ENCODE measurements around the gene RGS9BP.

RGS9BP gene

DNA sequence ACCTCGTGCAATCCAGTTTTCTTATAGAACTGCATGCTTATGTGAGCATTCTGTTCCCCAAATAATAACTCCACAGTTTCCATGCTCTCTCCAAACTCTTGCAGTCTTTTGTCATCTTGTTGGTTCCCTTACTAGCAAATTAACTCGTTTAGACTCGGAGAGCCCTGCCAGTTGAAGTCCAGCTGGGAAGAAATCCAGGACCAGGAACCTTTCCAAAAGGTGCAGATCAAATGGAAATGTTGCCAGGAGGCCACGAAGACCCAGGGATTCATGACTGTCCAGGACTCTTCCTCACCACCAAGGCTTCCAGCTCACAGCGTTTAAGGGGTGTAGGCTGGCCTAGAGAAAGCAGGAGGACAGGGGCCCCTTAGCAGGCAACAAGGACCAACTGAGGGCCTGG is 41.8 kb downstream of the RGS9BP start:
- no peak for DNase-seq (ENCODE audit: low read depth in 1 of 2, low spot score in 1 of 2)
- H3K27me3 ChIP-seq (ENCODE audit: insufficient read depth, poor library complexity, severe bottlenecking), result no peaks in the 10 kb centered on the region
- TF ChIP-seq, protein P1, sequence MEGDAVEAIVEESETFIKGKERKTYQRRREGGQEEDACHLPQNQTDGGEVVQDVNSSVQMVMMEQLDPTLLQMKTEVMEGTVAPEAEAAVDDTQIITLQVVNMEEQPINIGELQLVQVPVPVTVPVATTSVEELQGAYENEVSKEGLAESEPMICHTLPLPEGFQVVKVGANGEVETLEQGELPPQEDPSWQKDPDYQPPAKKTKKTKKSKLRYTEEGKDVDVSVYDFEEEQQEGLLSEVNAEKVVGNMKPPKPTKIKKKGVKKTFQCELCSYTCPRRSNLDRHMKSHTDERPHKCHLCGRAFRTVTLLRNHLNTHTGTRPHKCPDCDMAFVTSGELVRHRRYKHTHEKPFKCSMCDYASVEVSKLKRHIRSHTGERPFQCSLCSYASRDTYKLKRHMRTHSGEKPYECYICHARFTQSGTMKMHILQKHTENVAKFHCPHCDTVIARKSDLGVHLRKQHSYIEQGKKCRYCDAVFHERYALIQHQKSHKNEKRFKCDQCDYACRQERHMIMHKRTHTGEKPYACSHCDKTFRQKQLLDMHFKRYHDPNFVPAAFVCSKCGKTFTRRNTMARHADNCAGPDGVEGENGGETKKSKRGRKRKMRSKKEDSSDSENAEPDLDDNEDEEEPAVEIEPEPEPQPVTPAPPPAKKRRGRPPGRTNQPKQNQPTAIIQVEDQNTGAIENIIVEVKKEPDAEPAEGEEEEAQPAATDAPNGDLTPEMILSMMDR (IDR thresholded peaks at IDR 0.05; ENCODE audit: insufficient read depth, low read length), result no peak
- TF ChIP-seq, protein P2, sequence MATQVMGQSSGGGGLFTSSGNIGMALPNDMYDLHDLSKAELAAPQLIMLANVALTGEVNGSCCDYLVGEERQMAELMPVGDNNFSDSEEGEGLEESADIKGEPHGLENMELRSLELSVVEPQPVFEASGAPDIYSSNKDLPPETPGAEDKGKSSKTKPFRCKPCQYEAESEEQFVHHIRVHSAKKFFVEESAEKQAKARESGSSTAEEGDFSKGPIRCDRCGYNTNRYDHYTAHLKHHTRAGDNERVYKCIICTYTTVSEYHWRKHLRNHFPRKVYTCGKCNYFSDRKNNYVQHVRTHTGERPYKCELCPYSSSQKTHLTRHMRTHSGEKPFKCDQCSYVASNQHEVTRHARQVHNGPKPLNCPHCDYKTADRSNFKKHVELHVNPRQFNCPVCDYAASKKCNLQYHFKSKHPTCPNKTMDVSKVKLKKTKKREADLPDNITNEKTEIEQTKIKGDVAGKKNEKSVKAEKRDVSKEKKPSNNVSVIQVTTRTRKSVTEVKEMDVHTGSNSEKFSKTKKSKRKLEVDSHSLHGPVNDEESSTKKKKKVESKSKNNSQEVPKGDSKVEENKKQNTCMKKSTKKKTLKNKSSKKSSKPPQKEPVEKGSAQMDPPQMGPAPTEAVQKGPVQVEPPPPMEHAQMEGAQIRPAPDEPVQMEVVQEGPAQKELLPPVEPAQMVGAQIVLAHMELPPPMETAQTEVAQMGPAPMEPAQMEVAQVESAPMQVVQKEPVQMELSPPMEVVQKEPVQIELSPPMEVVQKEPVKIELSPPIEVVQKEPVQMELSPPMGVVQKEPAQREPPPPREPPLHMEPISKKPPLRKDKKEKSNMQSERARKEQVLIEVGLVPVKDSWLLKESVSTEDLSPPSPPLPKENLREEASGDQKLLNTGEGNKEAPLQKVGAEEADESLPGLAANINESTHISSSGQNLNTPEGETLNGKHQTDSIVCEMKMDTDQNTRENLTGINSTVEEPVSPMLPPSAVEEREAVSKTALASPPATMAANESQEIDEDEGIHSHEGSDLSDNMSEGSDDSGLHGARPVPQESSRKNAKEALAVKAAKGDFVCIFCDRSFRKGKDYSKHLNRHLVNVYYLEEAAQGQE (IDR thresholded peaks at IDR 0.05; ENCODE audit: insufficient replicate concordance, low read depth), result no peak
- TF ChIP-seq GABPA (IDR thresholded peaks at IDR 0.05; ENCODE audit: low read depth) (no peak), POLR2AphosphoS5 (IDR thresholded peaks at IDR 0.05; ENCODE audit: low read depth) (no peak), SPI1 (IDR thresholded peaks at IDR 0.05; ENCODE audit: borderline replicate concordance, low read depth) (no peak)
- no peak overlapping the region for H3K4me3 ChIP-seq (replicated peaks; ENCODE audit: insufficient read depth, low read length)
- no peak overlapping the region for H3K27ac ChIP-seq (replicated peaks)

DNA sequence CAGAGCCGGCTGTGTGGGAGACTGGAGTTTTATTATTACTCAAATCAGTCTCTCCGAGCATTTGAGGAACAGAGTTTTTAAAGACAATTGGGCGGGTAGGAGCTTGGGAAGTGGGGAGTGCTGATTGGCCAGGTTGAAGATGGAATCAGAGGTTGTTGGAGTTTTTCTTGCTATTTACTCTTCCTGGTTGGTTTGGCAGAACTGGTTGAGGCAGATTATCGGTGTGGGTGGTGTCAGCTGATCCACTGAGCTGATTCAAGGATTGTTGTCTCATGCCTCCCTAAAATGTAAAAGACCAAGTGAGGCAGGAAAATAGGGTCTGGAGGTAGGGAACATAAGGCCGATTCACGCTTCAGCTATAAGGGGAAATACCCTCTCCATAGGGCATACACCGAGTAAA is 42.6 kb downstream of the RGS9BP start:
- DNase-seq (ENCODE audit: low read depth in 1 of 2, low spot score in 1 of 2), result no peak
- Histone ChIP-seq H3K27me3 (ENCODE audit: insufficient read depth, poor library complexity, severe bottlenecking) (no peaks in the 10 kb centered on the region), H3K27ac (replicated peaks) (no peak overlapping the region), H3K4me3 (replicated peaks; ENCODE audit: insufficient read depth, low read length) (no peak overlapping the region)
- no peak for TF ChIP-seq SPI1 (IDR thresholded peaks at IDR 0.05; ENCODE audit: borderline replicate concordance, low read depth)
- TF ChIP-seq POLR2AphosphoS5 (IDR thresholded peaks at IDR 0.05; ENCODE audit: low read depth), result no peak
- TF ChIP-seq, protein P1 (IDR thresholded peaks at IDR 0.05; ENCODE audit: insufficient read depth, low read length), result no peak
- TF ChIP-seq, protein P2 (IDR thresholded peaks at IDR 0.05; ENCODE audit: insufficient replicate concordance, low read depth), result no peak
- TF ChIP-seq GABPA (IDR thresholded peaks at IDR 0.05; ENCODE audit: low read depth), result no peak

DNA sequence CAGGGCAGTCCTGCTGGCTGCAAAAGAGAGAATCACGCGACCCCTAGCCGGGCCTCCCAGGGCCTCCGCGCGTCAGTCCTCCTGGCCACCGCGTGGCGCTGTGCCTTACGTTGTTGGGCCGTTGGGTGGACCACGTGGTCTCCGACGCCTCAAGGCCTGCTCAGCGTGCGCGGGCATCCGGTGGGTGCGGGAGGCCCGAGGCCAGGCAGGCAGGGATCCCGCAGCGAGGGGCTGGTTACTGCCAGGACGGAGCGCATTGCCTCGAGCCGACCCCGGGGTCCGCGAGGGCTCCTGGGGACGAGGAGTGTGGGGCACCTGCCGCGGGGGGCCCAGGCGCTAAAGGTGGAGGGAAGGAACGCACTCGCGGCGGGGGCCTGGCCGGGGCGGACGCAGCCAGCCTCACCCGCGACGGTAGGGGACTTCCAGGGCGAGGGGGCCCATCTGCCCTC is 44.0 kb downstream of the RGS9BP start, which contains the start of gene TDRD12:
TDRD12 (plus strand) TSS at position 157 of the 449 bp plus-strand sequence. CDS start 306 bp downstream, outside the sequence.
- no peak for DNase-seq (ENCODE audit: low read depth in 1 of 2, low spot score in 1 of 2)
- no peaks in the 10 kb centered on the region for H3K27me3 ChIP-seq (ENCODE audit: insufficient read depth, poor library complexity, severe bottlenecking)
- TF ChIP-seq, protein P1 (IDR thresholded peaks at IDR 0.05; ENCODE audit: insufficient read depth, low read length), result no peak
- H3K27ac ChIP-seq (replicated peaks), result no peak within 1 kb of the TSS
- H3K4me3 ChIP-seq (replicated peaks; ENCODE audit: insufficient read depth, low read length), result no peak within 1 kb of the TSS
